ENCODE results near the gene TUBG2.

Gene TUBG2

DNA sequence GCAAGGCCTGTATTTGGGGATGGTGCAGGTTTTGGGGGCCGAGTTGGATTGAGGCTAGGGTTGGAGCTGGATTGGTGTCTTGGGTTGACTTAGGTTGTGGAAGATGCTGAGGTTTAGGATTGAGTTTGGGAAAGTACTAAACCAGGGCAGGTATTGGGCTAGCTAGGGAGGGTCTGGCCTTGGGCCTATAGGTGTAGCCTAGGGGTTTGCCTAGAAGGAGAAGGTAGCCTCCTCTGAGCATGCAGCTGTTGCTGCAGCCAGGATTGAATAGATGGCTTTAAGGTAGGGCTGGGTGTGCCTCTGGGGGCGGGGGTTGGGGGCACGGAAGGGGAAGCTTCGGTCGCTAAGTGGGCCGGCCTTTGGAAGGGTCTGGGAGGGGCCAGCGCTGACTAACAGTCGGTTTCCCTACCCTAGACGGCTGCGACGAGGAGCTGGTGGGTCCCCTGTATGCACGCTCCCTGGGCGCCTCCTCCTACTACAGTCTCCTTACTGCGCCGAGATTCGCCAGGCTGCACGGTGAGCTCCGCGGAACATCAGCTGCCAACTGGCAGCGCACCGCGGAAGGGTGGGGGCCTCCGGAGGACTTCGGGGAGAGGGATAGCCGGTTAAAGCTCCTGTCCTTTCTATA is 24.4 kb downstream of the TUBG2 start:
- no peak for TF ChIP-seq FOXP2 (optimal IDR thresholded peaks at IDR 0.05; ENCODE audit: borderline replicate concordance, extremely low read depth, extremely low read length, insufficient read depth)
- TF ChIP-seq, protein P1, sequence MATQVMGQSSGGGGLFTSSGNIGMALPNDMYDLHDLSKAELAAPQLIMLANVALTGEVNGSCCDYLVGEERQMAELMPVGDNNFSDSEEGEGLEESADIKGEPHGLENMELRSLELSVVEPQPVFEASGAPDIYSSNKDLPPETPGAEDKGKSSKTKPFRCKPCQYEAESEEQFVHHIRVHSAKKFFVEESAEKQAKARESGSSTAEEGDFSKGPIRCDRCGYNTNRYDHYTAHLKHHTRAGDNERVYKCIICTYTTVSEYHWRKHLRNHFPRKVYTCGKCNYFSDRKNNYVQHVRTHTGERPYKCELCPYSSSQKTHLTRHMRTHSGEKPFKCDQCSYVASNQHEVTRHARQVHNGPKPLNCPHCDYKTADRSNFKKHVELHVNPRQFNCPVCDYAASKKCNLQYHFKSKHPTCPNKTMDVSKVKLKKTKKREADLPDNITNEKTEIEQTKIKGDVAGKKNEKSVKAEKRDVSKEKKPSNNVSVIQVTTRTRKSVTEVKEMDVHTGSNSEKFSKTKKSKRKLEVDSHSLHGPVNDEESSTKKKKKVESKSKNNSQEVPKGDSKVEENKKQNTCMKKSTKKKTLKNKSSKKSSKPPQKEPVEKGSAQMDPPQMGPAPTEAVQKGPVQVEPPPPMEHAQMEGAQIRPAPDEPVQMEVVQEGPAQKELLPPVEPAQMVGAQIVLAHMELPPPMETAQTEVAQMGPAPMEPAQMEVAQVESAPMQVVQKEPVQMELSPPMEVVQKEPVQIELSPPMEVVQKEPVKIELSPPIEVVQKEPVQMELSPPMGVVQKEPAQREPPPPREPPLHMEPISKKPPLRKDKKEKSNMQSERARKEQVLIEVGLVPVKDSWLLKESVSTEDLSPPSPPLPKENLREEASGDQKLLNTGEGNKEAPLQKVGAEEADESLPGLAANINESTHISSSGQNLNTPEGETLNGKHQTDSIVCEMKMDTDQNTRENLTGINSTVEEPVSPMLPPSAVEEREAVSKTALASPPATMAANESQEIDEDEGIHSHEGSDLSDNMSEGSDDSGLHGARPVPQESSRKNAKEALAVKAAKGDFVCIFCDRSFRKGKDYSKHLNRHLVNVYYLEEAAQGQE (IDR thresholded peaks at IDR 0.05; ENCODE audit: insufficient read depth in 1 of 2, low read depth in 2 of 2, low read length in 2 of 2), result no peak
- TF ChIP-seq POLR2AphosphoS5 (IDR thresholded peaks at IDR 0.05; ENCODE audit: low read depth, low read length), result no peak
- no peak for TF ChIP-seq TAF1 (IDR thresholded peaks at IDR 0.05; ENCODE audit: borderline replicate concordance, insufficient read depth, low read length)
- TF ChIP-seq SIN3A (IDR thresholded peaks at IDR 0.05; ENCODE audit: borderline replicate concordance, insufficient read depth, low read length), result no peak

DNA sequence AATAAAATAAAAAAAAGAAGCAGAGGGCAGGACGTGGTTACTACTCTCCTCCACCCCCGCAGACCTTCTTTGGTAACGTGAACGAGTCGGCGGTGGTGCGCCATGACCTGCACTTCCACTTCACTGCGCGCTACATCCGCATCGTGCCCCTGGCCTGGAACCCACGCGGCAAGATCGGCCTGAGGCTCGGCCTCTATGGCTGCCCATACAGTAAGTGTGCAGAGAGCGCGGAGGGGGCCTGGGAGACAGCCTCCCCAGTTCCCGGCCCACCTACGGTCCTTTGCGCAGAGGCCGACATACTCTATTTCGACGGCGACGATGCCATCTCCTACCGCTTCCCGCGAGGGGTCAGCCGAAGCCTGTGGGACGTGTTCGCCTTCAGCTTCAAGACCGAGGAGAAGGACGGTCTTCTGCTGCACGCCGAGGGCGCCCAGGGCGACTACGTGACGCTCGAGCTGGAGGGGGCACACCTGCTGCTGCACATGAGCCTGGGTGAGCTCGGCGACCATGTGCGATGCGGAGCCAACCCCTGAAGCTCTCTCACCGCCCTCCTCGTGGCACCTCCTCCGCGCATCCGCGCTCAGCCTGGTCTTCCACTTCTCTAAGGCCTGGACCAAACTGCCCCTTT is 26.0 kb downstream of the TUBG2 start:
- TF ChIP-seq POLR2AphosphoS5 (IDR thresholded peaks at IDR 0.05; ENCODE audit: low read depth, low read length) (no peak), SIN3A (IDR thresholded peaks at IDR 0.05; ENCODE audit: borderline replicate concordance, insufficient read depth, low read length) (no peak), TAF1 (IDR thresholded peaks at IDR 0.05; ENCODE audit: borderline replicate concordance, insufficient read depth, low read length) (no peak), FOXP2 (optimal IDR thresholded peaks at IDR 0.05; ENCODE audit: borderline replicate concordance, extremely low read depth, extremely low read length, insufficient read depth) (no peak)
- TF ChIP-seq, protein P1 (IDR thresholded peaks at IDR 0.05; ENCODE audit: insufficient read depth in 1 of 2, low read depth in 2 of 2, low read length in 2 of 2), result no peak

GRCh38 chr17:42685831-42686230 is 26.7 kb downstream of the TUBG2 start:
- no peak for TF ChIP-seq POLR2AphosphoS5 (IDR thresholded peaks at IDR 0.05; ENCODE audit: low read depth, low read length)
- no peak for TF ChIP-seq TAF1 (IDR thresholded peaks at IDR 0.05; ENCODE audit: borderline replicate concordance, insufficient read depth, low read length)
- no peak for TF ChIP-seq FOXP2 (optimal IDR thresholded peaks at IDR 0.05; ENCODE audit: borderline replicate concordance, extremely low read depth, extremely low read length, insufficient read depth)
- no peak for TF ChIP-seq SIN3A (IDR thresholded peaks at IDR 0.05; ENCODE audit: borderline replicate concordance, insufficient read depth, low read length)
- TF ChIP-seq, protein P1 (IDR thresholded peaks at IDR 0.05; ENCODE audit: insufficient read depth in 1 of 2, low read depth in 2 of 2, low read length in 2 of 2), result no peak

DNA sequence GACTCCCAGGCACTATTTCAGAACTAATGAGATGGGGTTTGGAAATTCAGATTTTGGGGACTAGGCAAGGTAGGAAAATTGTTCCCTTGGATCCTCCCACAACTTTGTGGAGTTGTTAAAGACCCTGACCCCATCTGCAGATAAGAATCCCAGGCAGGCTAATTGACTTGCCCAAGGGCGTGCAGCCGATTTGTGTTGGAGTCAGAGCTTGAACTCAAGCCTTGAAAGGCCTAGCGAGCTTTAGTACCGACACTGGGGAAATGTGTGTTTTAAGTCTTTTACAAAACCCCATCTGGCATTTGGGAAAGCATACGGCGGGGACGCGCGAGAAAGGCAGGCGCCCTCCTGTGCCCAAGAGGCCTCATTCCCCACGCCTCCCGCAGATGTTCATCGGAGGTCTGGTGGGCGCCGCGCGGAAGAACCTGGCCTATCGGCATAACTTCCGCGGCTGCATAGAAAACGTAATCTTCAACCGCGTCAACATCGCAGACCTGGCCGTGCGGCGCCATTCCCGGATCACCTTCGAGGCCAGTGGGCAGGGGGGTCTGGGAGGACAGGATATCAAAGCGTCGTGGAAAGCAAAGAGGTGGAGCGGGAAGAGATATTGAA is 27.5 kb downstream of the TUBG2 start:
- TF ChIP-seq POLR2AphosphoS5 (IDR thresholded peaks at IDR 0.05; ENCODE audit: low read depth, low read length), result no peak
- TF ChIP-seq SIN3A (IDR thresholded peaks at IDR 0.05; ENCODE audit: borderline replicate concordance, insufficient read depth, low read length), result no peak
- no peak for TF ChIP-seq FOXP2 (optimal IDR thresholded peaks at IDR 0.05; ENCODE audit: borderline replicate concordance, extremely low read depth, extremely low read length, insufficient read depth)
- TF ChIP-seq, protein P1 (IDR thresholded peaks at IDR 0.05; ENCODE audit: insufficient read depth in 1 of 2, low read depth in 2 of 2, low read length in 2 of 2), result no peak
- no peak for TF ChIP-seq TAF1 (IDR thresholded peaks at IDR 0.05; ENCODE audit: borderline replicate concordance, insufficient read depth, low read length)

Data from PFSK-1 (cell line).